Esophagus muscularis mucosa (tissue), 4 donors: ENCODE data around the gene PPP1R14B.

Experiments
- CTCF ChIP-seq, 3 experiments: fragments of 200-600 bp in 2 of 3; fragments of 450-650 bp in 1 of 3; sonication (generic) in 2 of 3; IDR thresholded peaks; one replicate each; pipeline ENCODE4 v1.5.1; 2017 to 2019; ENCODE audit warnings: antibody characterized with exemption in 3 of 3, mild to moderate bottlenecking in 2 of 3, moderate library complexity in 1 of 3
- EP300 ChIP-seq: sonication (generic); formaldehyde crosslinking; IDR thresholded peaks from one replicate; pipeline ENCODE4 v1.6.1; 2017; ENCODE audit warnings: antibody characterized with exemption
- POLR2A ChIP-seq: fragments of 450-650 bp; IDR thresholded peaks from one replicate; pipeline ENCODE4 v1.6.1; 2017; ENCODE audit warnings: antibody characterized with exemption, moderate library complexity, mild to moderate bottlenecking, low read depth
- POLR2AphosphoS5 ChIP-seq, 2 donors: sonication (generic); formaldehyde crosslinking; IDR thresholded peaks; one replicate each; pipeline ENCODE4 v1.6.1; 2017; ENCODE audit warnings: antibody characterized with exemption in 2 of 2

- TF ChIP-seq CTCF (IDR thresholded peaks at IDR 0.05) (no peak), POLR2AphosphoS5 (IDR thresholded peaks at IDR 0.05) (no peak), POLR2A (no peak), EP300 (no peak)
Measured at GRCh38 chr11:64208086-64208795, 38.5 kb downstream of the PPP1R14B start.
